NCI-H82 (cell line): ENCODE data around the gene CAMK4.

Experiments used
- DNase-seq: peaks from one replicate; lab custom pipeline; 2025; lab: John Stamatoyannopoulos, UW

Gene CAMK4

DNA sequence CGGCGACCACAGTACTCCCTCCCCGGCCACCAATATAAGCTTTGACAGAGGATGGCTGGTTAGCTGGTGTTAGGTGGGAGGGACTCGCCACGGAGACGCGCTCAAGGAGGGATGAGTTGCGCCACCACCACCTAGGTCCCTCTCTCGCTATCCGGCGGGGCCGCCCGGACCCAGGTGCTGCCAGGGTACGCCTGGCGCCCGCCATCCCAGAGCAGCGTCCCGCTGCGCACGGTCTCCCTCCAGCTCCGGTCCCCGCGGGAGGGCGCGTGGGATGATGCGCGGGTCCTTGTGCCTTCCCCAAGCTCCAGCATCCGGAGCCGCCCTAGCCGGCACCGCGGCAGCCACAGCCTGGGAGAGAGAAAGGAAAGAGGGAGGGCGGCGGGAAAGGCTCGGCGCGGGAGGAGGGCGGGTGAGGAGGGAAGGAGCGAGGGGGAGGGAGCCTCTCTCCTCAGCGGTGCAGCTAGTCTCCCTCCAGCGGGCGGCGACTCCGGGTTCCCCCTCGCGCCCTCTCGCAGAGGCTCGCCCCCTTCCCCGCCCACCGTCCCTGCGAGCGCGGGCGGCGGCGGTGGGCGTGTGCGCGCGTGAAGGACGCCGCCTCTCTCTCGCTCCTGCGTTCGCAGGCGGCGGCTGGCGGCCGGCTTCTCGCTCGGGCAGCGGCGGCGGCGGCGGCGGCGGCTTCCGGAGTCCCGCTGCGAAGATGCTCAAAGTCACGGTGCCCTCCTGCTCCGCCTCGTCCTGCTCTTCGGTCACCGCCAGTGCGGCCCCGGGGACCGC is at the start of gene CAMK4:
TSS of gene CAMK4 (plus strand) at position 598 of the 774 bp plus-strand sequence. CDS start at position 698, 100 bp downstream.
- DNase-seq = peak; percentile 90

DNA sequence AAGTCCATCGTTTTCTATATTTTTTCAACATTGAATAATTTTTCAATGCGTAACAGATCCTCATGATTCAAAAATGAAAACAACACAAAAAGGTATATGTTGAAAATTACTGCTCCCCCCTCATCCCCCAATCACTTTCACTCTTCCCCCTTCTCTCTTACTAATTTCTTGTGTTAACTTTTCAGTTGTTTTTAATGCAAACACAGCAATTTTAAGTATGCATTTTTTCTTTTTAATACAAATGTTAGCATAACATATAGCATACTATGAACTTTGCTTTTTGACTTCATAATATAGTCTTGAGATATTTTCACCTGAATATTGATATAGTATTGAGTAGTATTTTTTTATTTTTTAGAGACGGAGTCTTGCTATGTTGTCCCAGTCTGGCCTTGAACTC is 41.1 kb upstream of the CAMK4 start:
- DNase-seq = no peak

DNA sequence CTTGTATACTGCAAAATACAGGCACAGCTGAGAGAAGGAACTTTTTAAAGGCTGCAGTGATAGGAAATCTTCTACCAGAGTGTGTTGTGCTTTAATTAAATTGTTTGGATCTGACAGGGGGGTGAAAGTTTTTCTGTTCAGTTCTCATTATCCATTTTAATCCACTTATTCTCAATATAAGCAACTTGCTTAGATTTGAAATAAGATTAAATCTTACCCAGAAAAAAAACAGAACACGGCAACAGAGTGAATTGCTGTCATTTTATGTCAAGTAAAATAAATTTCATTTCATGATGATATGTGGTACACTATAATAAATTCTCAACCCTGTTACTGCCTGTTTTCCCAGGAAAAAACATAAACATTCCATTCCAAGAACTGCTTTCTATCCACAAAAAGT is 37.1 kb upstream of the CAMK4 start:
- peak; percentile 1 for DNase-seq

- DNase-seq = peak; percentile 2
Observed at GRCh38 chr5:111194053-111194452, 30.1 kb upstream of the CAMK4 start.

DNA sequence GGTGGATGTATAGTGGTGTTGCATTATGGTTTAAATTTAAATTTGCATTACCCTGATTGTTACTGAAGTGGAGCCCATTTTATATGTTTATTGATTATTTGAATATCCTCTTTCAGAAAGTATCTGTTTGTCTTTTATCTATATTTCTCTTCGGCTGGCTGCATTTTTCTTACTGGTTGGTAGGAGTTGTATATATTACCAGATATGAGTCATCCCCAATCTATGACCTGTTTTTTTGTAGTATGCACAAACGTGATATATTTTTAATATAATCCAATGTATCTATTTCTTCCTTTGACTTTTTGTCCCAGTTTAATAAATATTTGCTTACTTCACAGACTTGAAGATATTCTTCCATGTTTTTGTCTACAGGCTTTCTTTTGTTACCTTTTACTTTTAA is 29.3 kb upstream of the CAMK4 start:
- DNase-seq = no peak

DNA sequence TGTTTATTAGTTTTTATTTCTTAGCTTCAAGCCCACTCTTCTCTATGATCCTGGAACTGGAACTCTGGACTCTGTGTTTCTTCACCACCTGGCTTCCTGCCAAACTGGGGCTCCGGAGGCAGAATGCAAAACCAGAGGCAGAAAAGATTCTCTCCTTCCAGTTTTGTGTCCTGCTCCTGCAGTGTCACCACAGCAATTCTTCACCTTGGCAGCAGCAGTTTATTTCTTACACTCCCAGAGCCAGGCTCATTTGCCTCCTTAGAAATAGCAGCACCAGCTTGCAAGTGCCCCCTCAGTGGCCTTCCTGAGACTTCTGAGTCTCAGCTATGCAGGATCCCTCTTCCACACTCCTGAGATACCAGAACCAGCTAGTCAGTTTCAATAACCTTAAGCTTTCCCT is 26.7 kb upstream of the CAMK4 start:
- DNase-seq = peak; percentile 61

- peak; percentile 7 for DNase-seq
Observed at GRCh38 chr5:111198281-111198966, 25.8 kb upstream of the CAMK4 start.

GRCh38 chr5:111200828-111201227 is 23.4 kb upstream of the CAMK4 start:
- no peak for DNase-seq

DNA sequence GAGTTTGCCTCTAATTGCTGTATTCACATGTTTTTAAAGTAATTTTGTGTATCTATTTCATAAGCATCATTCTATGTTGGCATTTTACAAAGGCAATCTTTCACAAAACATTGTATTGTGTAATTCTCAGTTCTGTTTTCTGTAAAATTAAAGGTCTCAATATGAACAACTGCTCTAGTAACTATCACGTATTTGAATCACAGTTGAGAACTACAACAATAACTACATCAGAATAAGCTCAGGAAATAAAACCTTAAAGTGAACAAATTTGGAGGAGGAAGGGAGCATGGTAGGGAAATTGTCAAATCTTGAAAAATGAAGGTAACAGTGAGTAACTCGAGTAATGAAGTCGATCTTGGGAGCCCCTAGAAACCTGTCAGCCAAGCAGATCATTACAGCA is 22.5 kb upstream of the CAMK4 start:
- DNase-seq = no peak

DNA sequence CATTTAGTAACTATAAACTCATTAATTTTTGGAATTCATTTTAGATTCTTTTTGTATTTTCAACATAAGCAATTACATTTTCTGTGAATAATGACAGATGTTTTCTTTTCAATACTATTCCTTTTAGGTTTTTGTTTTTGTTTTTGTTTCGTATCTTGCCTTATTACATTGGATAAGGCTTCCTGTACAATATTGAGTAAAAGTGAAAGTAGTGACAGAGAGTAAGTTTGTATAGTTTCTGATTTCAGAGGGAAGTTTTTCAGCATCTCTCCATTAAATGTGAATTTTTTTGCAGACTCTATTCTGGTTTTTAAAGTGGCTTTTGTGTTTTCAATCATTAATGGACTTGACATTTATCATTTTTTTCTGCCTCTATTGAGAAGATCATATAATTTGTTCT is 12.8 kb upstream of the CAMK4 start:
- no peak for DNase-seq

- no peak for DNase-seq
Observed at GRCh38 chr5:111214052-111214742, 10.0 kb upstream of the CAMK4 start.

DNA sequence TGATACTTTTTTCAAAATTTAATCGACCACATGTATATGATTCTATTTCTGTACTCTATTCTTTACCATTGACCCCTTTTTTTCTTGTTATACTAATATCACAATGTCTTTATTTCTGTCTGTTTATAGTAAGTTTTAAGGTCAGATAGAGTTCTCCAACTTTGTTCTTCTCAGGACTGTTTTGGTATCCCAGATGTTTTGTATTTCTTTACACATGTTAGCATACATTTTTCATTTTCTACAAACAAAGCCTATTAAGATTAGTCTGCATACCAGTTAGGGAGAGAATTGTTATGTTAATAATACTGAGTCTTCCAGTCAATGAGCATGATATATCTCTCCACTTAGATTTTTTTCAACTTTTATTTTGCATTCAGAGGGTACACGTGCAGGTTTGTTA is 8.2 kb upstream of the CAMK4 start:
- no peak for DNase-seq

DNA sequence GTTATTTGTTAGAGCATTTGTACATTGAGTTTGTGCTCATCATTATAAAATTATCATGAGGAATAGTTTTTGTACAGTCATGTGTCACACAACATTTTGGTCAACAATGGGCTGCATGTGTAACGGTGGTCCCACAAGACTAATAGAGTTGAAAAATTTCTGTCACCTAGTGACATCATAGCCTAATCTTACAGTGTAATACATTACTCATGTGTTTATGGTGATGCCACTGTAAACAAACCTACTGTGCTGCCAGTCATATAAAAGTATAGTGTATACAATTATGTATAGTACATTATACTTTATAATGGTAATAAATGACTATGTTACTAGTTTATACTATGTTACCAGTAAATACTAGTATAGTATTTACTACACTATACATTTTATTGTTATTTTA is 3.0 kb upstream of the CAMK4 start:
- DNase-seq = no peak

DNA sequence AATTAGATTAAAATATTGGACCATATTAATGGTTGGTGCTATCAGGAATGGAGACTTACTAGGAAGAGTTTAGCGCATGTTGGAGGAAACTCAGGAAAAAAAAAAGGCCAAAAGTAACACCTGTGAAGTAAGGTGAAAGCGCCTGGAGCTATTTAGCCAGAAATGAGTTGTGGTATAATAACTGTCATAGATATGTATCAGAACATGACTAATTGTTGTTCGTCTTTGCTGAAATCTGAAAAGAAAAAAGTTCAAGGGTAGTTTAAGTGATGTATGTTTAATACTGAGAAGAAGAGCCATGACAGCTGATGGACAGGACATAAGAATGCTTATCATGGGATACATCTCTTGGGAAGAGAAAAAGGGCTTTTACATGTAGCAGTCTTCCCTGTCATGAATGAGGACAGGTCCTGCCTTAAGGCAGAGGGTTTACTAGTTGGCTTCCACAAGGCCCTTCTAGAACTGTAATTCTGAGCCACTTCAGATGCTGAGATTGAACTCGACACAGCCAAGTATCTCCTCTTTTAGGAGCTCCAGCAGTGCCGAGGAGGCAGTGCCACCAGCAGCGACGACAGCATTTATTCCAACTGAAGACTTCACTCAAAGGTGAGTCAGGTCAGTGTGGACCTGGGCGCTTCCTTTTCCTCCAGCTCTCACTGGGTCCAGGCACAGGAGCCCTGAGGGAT is 940 bp upstream of the CAMK4 start:
- DNase-seq = no peak

- peak; percentile 55 for DNase-seq
Observed at GRCh38 chr5:111224561-111225345, 569 bp downstream of the CAMK4 start.

- no peak for DNase-seq
Observed at GRCh38 chr5:111225926-111226325, 1.7 kb downstream of the CAMK4 start.

DNA sequence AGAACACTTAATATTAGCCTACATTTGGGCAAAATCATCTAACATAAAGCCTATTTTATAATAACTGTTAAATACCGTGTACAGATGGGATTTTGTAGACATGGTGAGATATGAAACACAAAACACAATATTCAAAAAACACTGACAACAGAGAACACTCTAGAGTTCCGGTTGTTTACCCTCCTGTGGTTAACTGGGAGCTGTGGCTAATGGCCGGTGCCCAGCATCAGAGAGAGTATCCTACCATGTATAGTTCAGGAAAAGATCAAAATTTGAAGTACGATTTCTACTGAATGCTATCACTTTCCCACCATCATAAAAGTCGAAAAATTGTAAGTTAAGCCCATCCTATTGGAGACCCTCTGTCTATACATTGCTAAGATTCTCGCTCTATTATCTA is 2.4 kb downstream of the CAMK4 start:
- no peak for DNase-seq

DNA sequence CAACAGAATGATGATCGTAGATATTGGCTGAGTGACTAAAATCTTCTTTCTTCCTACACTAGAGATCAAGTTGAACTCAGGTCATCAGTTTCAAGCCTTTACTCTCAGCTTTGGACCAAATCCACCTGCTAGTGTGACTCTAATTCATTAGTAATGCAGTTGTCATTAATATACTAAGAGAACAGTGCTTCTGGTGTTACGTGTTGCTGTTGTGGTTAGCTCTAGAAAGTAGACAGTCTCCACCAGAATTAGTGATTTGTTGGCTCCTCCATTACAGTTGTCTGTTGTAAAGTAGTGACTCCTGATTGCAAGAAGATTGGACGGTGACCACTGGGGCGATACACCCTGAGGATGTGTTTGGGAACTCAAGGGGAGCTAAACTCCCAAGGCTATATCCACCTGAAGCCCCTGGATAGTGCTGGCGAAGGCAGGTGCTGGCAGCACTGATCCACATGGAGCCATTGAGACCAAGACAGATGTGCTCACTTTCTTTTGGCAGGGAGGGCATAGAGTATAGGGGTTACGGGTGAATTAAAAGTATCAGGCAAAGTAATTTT is 3.1 kb downstream of the CAMK4 start:
- DNase-seq = no peak

GRCh38 chr5:111227801-111228200 is 3.6 kb downstream of the CAMK4 start:
- DNase-seq = no peak

- no peak for DNase-seq
Observed at GRCh38 chr5:111228520-111229220, 4.5 kb downstream of the CAMK4 start.
